HL-60/S4 treated with retinoic acid at 250 ng/mL for 4 days and 3 days (cell line): ENCODE results near the gene ALX1.
"Not testable (repeated sequence)": the region's sequence is repeated elsewhere in the genome, so short reads cannot be mapped to it uniquely, and the experiment has no call there.

Experiments
- in situ Hi-C: fragments of 300-500 bp; cut with MboI; formaldehyde crosslinking; loops from 2 replicates; pipeline ENCODE4 v1.7.0; 2022; ENCODE audit warnings: low sequenced_read_pairs

ALX1 gene

DNA sequence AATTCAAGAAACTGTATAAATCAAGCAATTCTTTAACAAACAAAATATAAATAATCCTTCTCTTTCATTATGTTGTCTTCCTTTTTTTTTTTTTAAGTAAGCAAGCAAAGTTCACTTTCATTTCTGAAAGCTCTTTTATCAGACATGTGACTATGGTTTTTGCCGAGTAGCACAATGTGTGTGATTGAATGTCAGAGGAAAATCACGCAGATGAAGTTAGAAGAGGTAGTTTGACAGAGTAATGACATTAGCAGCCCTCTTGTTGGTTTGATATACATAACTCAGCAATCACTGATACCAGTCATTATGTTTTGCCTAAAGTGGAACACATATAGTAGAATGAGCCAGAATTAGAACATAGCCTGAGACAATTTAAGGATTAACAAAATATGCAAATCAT lies 19.0 kb downstream of the ALX1 start:
- in situ Hi-C loops = no loop called here

DNA sequence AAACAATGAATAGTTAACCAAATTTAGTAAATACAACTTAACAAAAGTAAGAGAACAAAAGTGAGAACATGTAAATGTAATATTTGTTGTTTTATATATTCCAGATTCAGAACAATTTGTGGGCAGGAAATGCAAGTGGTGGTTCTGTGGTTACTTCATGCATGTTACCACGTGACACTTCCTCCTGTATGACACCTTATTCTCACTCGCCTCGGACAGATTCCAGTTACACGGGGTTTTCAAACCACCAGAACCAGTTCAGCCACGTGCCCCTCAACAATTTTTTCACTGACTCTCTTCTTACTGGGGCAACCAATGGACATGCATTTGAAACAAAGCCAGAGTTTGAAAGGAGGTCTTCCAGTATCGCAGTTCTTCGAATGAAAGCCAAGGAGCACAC lies 21.0 kb downstream of the ALX1 start:
- in situ Hi-C loops = no loop called here

DNA sequence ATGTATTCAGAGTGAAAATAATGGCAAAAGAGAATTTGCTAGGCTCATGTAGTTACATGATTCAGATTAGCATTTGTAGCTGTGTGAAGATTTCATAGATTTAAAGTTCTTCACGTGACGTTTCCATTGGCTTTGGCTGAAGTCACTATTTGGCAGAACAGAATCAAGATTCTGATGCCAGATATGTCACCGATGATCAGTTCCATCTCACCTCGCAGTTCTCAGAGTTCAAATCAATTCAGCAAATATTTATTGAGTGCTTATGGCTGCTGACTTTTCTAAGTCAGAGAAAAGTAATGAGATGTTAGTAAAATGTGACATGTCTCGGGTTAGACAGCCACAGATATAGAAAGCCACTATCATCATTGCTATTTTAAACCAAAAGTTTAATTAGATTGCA lies 28.4 kb downstream of the ALX1 start:
- in situ Hi-C loops = no loop called here

DNA sequence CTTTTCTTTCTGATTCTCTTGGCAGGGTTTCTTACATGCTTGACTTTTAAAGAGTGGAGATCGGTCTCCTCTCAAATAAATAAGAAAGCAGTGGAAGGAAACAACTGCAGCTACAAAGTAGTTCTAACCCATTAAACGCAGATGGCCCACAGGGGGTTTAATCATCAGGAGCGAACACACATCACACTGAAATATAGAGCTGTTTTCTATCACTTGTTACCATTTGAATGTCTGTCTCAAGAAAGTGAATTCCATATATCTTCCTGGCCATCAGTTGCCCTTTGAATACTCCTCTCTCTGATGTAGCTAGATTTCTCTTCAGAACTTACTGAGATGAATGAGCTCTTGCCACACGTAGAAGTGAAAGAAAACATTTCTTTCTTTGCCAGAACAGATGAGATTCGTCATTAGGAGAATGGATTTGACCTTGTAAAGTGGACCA lies 29.1 kb downstream of the ALX1 start:
- in situ Hi-C loops = no loop called here

DNA sequence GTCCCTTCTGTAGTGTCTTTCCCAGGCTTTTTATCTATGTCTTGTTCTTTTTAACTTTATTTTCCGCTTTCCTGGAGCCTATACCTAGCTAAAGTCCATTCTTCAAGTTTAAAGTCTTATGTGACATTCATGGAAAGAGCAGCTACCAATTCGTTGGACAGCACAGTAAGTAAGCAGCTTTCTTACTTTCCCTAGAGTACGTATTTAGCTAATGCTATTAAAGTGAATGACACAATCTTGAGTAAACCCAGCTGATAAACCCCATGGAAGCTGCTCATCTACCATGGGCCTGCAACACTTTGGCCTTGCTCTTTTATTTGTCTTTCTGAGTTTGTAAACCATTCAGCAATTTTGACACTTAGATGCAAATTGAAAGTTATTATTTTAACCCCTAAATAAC lies 30.0 kb downstream of the ALX1 start:
- in situ Hi-C loops = no loop called here

DNA sequence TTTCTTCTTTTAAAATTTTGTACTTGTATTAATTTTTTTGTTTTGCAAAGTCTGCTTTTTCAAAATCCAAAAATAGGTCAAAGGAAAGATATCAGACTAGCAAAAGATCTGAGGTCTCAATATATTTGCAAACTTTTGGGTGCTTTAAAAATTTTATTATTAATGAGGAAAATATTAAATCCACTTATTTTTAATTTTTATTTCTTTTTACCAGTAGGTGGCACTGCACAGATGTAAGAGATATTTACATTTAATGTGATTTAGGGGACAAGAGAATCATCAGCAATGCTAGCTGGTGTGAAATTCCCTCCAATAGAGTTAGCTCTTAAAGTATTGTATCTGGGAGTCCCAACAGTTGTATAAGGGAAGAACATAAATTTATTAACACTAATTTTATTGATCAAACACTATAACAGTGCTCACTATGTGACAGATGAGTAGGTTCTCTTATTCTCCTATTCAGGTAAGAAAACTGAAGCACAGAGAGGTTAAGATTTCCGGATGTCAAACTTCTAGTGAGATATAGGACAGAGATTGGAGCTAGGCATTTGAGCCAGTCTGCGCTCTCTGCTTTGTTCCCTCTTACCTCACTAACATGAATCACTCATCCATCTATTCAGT lies 30.5 kb downstream of the ALX1 start:
- in situ Hi-C loops = no loop called here

DNA sequence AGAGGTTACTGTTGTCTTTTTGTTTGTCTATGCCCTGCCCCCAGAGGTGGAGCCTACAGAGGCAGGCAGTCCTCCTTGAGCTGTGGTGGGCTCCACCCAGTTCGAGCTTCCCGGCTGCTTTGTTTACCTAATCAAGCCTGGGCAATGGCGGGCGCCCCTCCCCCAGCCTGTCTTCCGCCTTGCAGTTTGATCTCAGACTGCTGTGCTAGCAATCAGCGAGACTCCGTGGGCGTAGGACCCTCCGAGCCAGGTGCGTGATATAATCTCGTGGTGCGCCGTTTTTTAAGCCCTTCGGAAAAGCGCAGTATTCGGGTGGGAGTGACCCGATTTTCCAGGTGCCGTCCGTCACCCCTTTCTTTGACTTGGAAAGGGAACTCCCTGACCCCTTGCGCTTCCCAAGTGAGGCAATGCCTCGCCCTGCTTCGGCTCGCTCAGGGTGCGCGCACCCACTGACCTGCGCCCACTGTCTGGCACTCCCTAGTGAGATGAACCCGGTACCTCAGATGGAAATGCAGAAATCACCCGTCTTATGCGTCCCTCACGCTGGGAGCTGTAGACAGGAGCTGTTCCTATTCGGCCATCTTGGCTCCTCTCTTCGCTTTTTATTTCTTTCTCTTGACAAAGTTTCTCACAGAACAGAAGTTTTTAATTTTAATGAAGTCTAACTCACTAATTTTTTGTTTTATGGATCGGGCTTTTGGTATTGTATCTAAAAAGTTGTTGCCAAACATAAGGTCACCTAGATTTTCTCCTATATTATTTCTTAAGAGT lies 38.0 kb downstream of the ALX1 start:
- in situ Hi-C loops = not testable (repeated sequence)

DNA sequence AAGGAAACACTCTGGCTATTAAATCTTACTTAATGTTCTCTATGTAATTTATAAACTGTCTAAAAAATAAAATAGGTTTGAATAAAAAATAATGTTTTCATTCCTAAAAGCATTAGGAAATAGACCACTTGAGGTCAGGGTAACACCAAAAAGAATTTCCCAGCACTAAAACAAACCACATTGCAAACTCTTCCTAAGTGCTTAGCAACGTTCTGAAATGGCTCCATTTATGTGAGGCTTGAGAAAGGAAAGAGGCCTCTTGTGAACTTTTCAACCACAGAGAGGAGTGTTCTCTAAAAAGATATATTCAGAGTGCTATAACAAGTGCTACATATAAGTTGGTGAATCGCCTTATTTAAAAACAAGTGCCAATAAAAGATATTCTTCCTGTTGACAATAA lies 42.7 kb downstream of the ALX1 start:
- in situ Hi-C loops = no loop called here

DNA sequence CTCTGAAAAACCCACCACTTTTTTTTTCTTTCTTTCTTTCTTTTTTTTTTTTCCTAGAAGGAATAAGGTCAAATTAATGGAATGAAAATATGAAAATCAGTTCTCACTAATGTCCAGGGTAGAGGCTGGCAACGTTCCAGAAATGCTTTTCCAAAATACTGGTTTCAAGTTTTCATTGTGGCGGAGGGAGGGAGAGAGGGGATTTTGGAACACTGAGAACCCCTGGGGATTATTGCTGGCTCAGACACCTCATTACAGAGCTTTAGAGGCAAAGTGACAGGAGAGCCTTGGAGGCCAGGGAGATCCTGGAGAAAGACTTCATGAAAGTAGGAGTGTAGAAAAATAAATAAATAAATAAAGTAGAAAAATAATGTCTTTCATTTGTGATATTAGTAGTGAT lies 45.4 kb downstream of the ALX1 start:
- in situ Hi-C loops = no loop called here

DNA sequence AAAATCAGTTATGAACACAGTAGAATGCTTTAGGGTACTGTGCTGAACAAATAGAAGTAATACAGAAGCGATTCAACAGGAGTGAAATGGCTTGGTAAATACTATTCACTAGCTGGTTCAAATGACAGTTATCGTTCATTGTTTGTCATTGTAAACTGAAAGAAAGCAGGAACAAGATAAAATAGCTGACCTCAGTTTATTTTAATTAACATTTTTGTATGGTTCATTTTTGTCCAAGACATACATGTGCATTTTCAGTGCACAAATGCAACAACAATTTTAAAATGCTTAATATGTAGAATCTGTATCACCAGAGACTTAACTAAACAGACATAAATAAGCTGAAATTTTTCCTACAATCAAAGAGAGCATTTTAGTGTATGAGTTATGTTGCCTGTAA lies 49.9 kb downstream of the ALX1 start:
- in situ Hi-C loops = no loop called here

DNA sequence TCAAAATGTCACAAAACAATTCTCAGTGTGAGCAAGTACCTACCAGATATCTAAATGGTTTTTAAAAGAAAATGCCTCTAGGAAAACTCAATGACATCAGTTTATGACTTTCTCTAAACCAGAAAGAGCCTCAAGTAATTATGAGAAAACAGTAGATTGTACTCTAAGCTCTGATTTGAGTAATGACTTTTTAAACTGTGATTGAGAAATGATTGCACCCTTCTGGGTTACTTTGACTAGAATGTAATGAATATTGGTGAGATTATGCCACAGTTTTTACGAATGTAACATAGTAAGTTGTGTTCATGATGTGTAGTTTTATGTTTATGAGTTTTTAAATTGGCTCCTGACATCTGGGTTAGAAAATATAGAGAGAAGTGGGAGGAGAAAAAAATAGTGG lies 68.8 kb downstream of the ALX1 start:
- in situ Hi-C loops = no loop called here

DNA sequence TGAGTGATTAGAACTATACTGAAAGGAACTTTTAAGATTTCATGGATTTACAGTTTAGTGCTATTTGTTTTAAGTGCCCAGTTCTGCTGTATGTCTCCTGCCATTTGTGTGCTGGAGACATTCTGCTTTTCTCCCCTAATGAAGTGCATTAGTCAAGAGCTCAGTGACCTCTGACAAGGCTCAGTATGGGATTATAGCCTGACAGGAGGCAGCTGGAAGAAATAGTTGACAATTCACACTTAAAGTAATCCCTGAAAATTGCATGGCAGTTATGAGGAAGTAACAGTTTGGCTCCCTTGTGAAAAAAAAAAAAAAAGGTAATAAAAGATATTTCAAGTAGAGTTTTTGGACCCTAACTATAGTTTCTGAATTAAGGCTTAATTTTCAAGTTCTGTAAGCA lies 70.3 kb downstream of the ALX1 start:
- in situ Hi-C loops = no loop called here
